ENCODE data around the gene AQP1.

AQP1 gene

GRCh38 chr7:30880941-30881340 is 30.7 kb upstream of the AQP1 start:
- DNase-seq (ENCODE audit: low spot score) = no peak
- no peak for TF ChIP-seq CTCF (IDR thresholded peaks at IDR 0.05; ENCODE audit: borderline replicate concordance, control extremely low read depth, extremely low read depth, insufficient read depth, missing control alignments)
- in situ Hi-C loops (cut with MboI; ENCODE audit: low sequenced_read_pairs, unreplicated experiment) = no loop called here

GRCh38 chr7:30881448-30881847 is 30.2 kb upstream of the AQP1 start:
- in situ Hi-C loops (cut with MboI; ENCODE audit: low sequenced_read_pairs, unreplicated experiment) = no loop called here
- no peak for TF ChIP-seq CTCF (IDR thresholded peaks at IDR 0.05; ENCODE audit: borderline replicate concordance, control extremely low read depth, extremely low read depth, insufficient read depth, missing control alignments)
- no peak for DNase-seq (ENCODE audit: low spot score)

- DNase-seq (ENCODE audit: low spot score) = no peak
- in situ Hi-C loops (cut with MboI; ENCODE audit: low sequenced_read_pairs, unreplicated experiment) = no loop called here
- TF ChIP-seq CTCF (IDR thresholded peaks at IDR 0.05; ENCODE audit: borderline replicate concordance, control extremely low read depth, extremely low read depth, insufficient read depth, missing control alignments) = no peak
These were observed 26.8 kb upstream of the AQP1 start for GRCh38 chr7:30884881-30885280.

GRCh38 chr7:30886608-30887011 is 25.0 kb upstream of the AQP1 start:
- TF ChIP-seq CTCF (IDR thresholded peaks at IDR 0.05; ENCODE audit: borderline replicate concordance, control extremely low read depth, extremely low read depth, insufficient read depth, missing control alignments) = no peak
- in situ Hi-C loops (cut with MboI; ENCODE audit: low sequenced_read_pairs, unreplicated experiment) = no loop called here
- DNase-seq (ENCODE audit: low spot score) = no peak

GRCh38 chr7:30887464-30887872 is 24.2 kb upstream of the AQP1 start:
- in situ Hi-C loops (cut with MboI; ENCODE audit: low sequenced_read_pairs, unreplicated experiment) = no loop called here
- no peak for TF ChIP-seq CTCF (IDR thresholded peaks at IDR 0.05; ENCODE audit: borderline replicate concordance, control extremely low read depth, extremely low read depth, insufficient read depth, missing control alignments)

GRCh38 chr7:30888747-30889146 is 22.9 kb upstream of the AQP1 start:
- DNase-seq (ENCODE audit: low spot score) = no peak

More at GRCh38 chr7:30887464-30887872, 24.2 kb upstream of the AQP1 start:
- DNase-seq (ENCODE audit: low spot score) = no peak

More at GRCh38 chr7:30888747-30889146, 22.9 kb upstream of the AQP1 start:
- in situ Hi-C loops (cut with MboI; ENCODE audit: low sequenced_read_pairs, unreplicated experiment) = no loop called here
- TF ChIP-seq CTCF (IDR thresholded peaks at IDR 0.05; ENCODE audit: borderline replicate concordance, control extremely low read depth, extremely low read depth, insufficient read depth, missing control alignments) = no peak
